ENCODE measurements around the gene DLST.

The DLST gene

GRCh38 chr14:74941676-74942097 is 60.0 kb downstream of the DLST start:
- no peak for DNase-seq (ENCODE audit: low spot score)

GRCh38 chr14:74942181-74942580 is 60.5 kb downstream of the DLST start:
- DNase-seq (ENCODE audit: low spot score), result no peak

- DNase-seq (ENCODE audit: low spot score), result no peak
Observed at GRCh38 chr14:74942608-74943007, 60.9 kb downstream of the DLST start.

- no peak for DNase-seq (ENCODE audit: low spot score)
Observed at GRCh38 chr14:74945261-74945851, 63.6 kb downstream of the DLST start.

DNA sequence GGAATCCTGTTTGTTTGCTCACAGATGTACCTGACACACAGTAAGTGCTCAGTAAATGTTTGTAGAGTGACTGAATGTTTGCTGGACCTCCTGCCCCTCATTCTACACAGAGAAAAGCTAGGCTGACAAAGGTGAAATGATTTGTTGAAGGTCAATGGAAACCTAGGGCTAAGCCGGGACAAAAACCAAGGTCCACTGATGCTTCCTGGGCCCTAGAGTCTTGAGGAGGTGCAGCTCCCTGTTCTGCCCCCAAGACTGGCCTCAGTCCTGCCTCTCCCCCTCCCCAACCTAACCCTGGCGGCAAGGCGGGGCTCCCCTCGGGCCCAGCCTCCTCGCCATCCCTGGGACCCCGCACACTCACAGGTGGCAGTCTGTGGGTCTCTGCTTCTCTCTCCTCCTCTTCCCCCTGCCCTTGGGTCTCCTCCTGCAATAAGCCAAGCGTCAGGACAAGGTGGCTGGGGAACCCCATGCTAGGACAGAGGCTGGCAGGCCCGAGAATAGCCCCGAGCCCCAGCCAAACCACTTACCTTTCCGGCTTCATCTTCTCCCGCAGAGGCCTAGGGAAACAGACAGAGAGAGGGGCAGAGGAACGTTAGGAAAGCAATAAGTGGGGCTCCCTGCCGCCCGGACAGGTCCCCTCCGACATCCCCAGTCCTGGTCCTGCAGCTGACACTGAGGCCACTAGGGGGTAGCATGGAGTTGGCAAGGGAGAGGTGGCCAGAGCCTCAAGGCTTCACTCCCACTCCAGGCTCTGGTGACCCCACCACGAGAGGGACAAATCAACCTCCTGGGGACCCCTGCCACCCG is 64.3 kb downstream of the DLST start:
- DNase-seq (ENCODE audit: low spot score), result peak; percentile 71

DNA sequence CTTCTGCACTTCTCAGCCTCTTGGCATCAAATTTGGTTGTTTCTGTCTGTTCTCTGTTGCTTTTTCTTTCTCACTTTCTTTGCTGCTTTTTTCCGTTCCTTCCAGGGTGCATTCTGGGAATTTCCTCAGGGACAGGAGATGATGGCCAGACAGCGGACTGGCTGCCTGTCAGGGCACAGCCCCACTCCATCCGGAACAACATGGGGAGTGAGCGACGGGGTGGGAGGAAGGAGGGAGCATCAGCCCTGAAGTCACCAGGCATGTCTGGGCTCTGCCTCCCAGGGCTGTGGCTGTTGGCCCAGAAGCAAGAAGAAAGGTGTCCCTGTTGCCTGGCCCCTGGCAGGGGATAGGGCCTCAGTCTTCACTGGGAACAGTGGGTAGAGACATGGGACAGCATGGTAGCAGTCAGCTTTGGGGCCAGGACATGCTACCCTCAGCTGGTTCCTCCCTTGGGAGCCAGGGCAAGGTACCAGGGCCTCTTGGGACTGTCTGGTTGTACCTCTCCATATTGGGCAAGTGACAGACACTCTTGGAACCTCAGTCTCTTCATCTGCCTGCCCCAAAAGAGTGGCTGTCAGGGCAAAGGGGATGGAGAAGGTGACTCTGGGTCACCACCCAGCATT is 65.1 kb downstream of the DLST start:
- no peak for DNase-seq (ENCODE audit: low spot score)

DNA sequence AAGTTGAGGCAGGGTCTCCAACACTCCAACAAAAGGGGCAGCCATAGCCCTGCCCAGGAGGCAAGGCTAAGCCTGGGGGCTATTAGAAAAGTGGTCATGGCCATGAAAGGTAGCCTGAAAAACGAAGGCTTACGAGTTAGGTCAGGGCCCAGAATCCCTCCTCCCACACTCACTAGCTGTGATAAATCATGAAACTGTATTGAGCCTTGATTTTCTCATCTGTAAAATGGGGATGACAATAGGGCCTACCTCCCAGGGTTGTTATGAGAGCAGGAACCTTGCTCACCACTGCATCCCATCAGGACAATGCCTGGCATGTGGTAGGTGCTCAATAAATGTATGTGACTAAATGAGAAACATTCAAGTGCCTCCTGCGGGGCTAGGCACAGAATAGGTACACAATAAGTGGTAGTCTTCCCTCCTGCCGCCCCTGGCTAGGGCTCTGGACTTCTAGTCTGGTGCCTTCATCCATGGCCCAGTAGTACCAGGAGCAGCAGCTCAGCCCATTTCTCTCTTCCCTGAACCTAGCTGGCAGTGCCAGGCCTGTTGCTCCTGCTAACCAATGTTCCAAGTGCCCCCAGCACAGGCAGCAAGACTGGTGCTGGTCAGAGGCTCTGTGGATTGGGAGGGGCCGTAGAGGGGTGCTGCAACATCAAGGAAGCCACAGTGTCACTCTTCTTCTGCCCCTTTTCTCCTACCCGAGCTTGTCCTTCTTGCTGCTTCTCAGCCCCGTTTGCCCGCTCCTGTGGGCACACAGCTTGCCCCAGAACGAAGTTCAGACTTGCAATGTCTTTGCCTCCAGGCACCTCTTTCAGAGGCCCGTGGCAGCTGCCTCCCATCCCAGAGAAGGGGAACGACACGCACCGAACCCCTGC is 65.9 kb downstream of the DLST start:
- DNase-seq (ENCODE audit: low spot score), result no peak

GRCh38 chr14:74948228-74949175 is 66.8 kb downstream of the DLST start:
- DNase-seq (ENCODE audit: low spot score), result no peak

GRCh38 chr14:74949191-74949601 is 67.5 kb downstream of the DLST start:
- no peak for DNase-seq (ENCODE audit: low spot score)

- no peak for DNase-seq (ENCODE audit: low spot score)
Observed at GRCh38 chr14:74949859-74950573, 68.3 kb downstream of the DLST start.

- DNase-seq (ENCODE audit: low spot score), result peak; percentile 19
Observed at GRCh38 chr14:74950795-74951442, 69.2 kb downstream of the DLST start.

DNA sequence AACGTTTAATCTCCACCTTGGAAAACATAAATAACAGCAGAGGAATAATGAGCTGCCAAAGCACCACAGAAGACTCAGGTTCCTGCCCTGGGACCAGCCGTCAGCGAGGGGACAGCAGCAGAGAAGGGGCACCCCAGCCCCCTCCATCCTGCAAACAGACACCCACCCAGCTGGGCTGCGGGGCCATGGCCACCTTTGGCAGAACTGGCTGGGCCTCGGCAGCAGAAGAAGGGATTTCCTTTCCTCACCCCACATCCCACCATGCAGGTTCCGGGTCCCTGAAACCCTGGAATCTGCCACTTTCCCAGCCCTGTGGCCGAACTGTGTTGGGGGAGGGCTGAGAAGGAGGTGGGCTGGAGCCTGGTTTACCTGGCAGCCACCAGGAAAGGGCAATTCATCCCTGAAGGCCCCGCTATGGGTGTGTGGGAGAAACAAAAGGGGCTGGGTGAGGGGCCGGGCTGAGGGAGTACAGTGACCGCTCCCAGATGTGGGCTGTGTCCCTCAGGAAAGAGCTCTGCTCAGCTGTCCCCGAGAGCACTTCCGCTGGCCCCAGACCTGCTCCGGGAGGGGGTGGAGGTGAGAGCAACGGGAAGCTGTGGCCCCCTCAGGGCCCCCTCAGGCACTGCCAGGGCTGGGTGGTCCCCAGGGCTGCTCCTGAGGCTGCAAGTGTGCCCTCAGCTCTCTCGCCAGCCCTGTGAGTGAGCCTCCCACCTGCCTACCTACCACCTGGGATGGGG is 69.9 kb downstream of the DLST start:
- no peak for DNase-seq (ENCODE audit: low spot score)

DNA sequence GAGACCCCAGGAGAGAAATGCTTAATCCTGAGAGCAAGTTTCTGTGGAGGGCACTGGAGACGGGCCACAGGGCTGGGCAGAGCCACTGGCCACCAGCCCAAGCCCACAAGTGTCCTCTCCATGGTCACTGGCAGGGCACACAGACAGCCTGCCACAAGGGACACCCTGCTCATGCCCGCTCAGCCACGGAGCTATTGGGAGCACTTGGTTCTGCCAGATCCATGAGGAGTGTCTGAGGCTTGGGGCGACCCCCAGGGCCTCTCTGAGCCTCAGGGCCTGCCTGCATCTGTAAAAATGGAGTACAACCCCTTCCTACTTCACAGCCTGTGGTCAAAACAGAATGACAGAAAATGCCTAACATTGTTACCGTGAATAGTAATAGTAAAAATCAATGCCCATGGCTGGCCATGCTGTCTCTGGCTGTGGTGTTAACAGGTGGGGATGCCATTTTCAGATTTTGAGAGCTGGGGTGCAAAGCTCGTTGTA is 70.5 kb downstream of the DLST start:
- DNase-seq (ENCODE audit: low spot score), result no peak

DNA sequence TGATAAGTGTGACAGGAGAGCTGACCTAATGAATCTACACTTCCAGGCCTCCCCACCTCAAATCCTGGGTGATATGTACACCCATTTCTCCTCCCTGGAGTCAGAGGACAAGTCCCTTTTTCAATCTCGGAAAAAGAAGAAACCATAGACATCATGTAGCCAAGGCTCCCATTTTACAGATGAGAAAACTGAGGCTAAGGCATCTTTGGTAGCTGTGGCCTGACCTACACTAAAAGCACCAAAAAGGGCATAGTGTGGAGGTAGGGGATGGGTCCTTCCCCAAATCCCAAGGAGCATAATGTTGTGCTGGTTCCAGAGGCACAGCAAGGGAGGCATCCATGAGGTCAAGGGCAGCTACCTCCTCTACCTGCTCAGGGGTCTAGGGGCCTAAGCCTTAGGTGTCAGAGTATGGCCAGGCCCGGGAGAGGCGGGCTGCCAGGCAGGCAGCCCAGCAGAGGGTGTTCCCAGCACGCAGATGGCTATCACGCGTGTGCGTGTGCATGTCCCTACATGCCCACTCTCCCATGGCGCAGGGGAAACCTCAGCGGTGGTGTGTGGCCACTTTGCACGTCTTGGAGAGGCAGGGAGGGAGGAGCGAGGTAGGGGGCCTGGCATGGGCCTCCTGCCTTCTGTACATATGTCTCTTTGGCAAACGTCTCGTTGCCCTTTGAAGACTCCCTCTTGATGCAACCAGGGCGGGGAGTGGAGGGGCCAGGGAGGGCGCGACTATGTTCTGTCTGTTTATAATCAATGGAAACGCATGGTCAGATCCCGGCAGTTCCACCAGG is 71.2 kb downstream of the DLST start:
- no peak for DNase-seq (ENCODE audit: low spot score)

All from LoVo (cell line).